Mucosa of stomach (tissue), 1 donor: ENCODE measurements around the gene LRRC55.

Experiments used
- H3K27me3 ChIP-seq: one replicate; pipeline ENCODE4 v1.7.0; 2013; ENCODE audit warnings: mild to moderate bottlenecking, low read length; ENCODE audit not compliant: control insufficient read depth, insufficient read depth
- H3K36me3 ChIP-seq: one replicate; pipeline ENCODE4 v1.7.0; 2013; ENCODE audit warnings: low read length; ENCODE audit not compliant: control insufficient read depth, insufficient read depth
- H3K4me1 ChIP-seq: one replicate; pipeline ENCODE4 v1.7.0; 2013; ENCODE audit warnings: mild to moderate bottlenecking, low read length; ENCODE audit not compliant: control insufficient read depth, insufficient read depth
- H3K4me3 ChIP-seq: one replicate; pipeline ENCODE4 v1.7.0; 2013; ENCODE audit warnings: low read length
- H3K9ac ChIP-seq: one replicate; pipeline ENCODE4 v1.7.0; 2013; ENCODE audit warnings: mild to moderate bottlenecking, low read length, moderate library complexity
- H3K9me3 ChIP-seq: one replicate; pipeline ENCODE4 v1.7.0; 2013; ENCODE audit warnings: mild to moderate bottlenecking, low read length, moderate library complexity; ENCODE audit not compliant: control insufficient read depth
- donor health status: Pancreatic carcinoma.

The LRRC55 gene

GRCh38 chr11:57181678-57182305 lies at the start of gene LRRC55:
Gene LRRC55 (plus strand): TSS chr11:57181953. CDS start chr11:57182023, 70 bp downstream.
- no peaks in the 10 kb centered on the region for H3K9me3 ChIP-seq
- H3K36me3 ChIP-seq, result no peaks in the 10 kb centered on the region
- H3K4me3 ChIP-seq, result no peak within 1 kb of the TSS
- peaks cover 16% of the 10 kb centered on the region for H3K4me1 ChIP-seq
- no peak within 1 kb of the TSS for H3K9ac ChIP-seq
- H3K27me3 ChIP-seq, result peaks cover 13% of the 10 kb centered on the region

- Histone ChIP-seq H3K36me3 (no peaks in the 10 kb centered on the region), H3K4me1 (no peaks in the 10 kb centered on the region), H3K27me3 (no peaks in the 10 kb centered on the region), H3K9me3 (no peaks in the 10 kb centered on the region), H3K4me3 (no peak overlapping the region), H3K9ac (no peak overlapping the region)
Observed at GRCh38 chr11:57133366-57134038, 48.3 kb upstream of the LRRC55 start.

GRCh38 chr11:57134284-57134683 lies 47.5 kb upstream of the LRRC55 start:
- Histone ChIP-seq H3K9me3 (no peaks in the 10 kb centered on the region), H3K9ac (no peak overlapping the region), H3K4me1 (no peaks in the 10 kb centered on the region), H3K4me3 (no peak overlapping the region), H3K27me3 (no peaks in the 10 kb centered on the region), H3K36me3 (no peaks in the 10 kb centered on the region)

DNA sequence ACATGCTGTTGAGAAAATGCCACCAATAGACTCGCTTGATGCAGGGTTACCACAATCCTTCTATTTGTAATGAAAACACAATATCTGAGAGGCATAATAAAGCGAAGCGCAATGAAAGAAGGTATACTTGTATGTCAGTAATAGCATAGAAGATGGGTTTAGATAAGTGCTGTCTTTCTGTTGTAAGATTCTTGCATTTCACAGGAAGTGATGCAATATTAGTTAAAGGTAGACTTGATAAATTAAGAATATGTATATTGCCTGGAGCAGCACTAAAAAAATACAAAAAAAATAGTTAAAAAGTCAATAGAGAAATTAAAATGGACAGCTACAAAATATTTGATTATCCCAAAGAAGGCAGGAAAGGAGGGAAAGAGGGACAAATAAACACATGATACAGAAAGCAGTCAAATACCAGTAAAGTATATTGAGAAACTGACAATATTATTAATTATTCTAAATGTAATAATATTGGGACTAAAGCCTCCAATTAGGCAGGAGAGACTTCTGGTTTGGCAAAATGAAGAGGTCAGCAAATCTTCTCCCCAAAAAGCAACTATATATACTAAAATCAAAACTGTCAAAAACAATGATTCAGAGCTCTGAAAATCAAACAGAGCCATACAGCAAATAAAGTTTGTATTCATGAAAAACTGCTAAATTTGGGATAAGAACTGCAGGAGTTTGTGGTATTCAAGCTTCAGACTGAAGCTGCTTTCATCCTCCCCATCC lies 46.6 kb upstream of the LRRC55 start:
- no peaks in the 10 kb centered on the region for H3K27me3 ChIP-seq
- no peak overlapping the region for H3K4me3 ChIP-seq
- no peak overlapping the region for H3K9ac ChIP-seq
- no peaks in the 10 kb centered on the region for H3K36me3 ChIP-seq
- H3K4me1 ChIP-seq, result no peaks in the 10 kb centered on the region
- no peaks in the 10 kb centered on the region for H3K9me3 ChIP-seq

- peaks cover 6% of the 10 kb centered on the region for H3K4me1 ChIP-seq
- no peaks in the 10 kb centered on the region for H3K27me3 ChIP-seq
- no peaks in the 10 kb centered on the region for H3K9me3 ChIP-seq
- no peak overlapping the region for H3K4me3 ChIP-seq
- H3K9ac ChIP-seq, result no peak overlapping the region
- H3K36me3 ChIP-seq, result no peaks in the 10 kb centered on the region
Observed at GRCh38 chr11:57140568-57140967, 41.2 kb upstream of the LRRC55 start.

GRCh38 chr11:57143459-57143858 lies 38.3 kb upstream of the LRRC55 start:
- H3K9ac ChIP-seq, result no peak overlapping the region
- no peaks in the 10 kb centered on the region for H3K9me3 ChIP-seq
- no peaks in the 10 kb centered on the region for H3K27me3 ChIP-seq
- no peak overlapping the region for H3K4me3 ChIP-seq
- H3K36me3 ChIP-seq, result no peaks in the 10 kb centered on the region
- peaks cover 6% of the 10 kb centered on the region for H3K4me1 ChIP-seq

DNA sequence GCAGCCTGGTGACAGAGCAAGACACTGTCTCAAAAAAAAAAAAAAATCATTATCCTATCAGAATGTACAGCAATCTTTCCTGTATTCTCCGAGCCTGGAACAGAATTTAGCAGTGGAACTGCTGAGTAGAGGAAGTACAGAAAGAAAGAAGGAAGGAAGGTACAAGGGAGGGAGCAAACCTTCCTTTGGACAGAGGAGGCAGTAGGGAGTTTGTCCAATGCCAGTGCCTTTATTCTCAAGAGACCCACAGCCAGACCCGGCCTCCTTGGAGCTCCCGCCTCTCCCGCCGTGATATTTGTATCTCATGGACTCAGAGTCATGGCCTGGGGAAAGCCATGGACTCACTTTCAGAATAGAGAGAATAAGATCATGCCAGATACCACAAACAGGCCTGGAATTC lies 37.7 kb upstream of the LRRC55 start:
- Histone ChIP-seq H3K27me3 (no peaks in the 10 kb centered on the region), H3K4me3 (no peak overlapping the region), H3K36me3 (no peaks in the 10 kb centered on the region), H3K9ac (no peak overlapping the region), H3K4me1 (peaks cover 6% of the 10 kb centered on the region), H3K9me3 (no peaks in the 10 kb centered on the region)

DNA sequence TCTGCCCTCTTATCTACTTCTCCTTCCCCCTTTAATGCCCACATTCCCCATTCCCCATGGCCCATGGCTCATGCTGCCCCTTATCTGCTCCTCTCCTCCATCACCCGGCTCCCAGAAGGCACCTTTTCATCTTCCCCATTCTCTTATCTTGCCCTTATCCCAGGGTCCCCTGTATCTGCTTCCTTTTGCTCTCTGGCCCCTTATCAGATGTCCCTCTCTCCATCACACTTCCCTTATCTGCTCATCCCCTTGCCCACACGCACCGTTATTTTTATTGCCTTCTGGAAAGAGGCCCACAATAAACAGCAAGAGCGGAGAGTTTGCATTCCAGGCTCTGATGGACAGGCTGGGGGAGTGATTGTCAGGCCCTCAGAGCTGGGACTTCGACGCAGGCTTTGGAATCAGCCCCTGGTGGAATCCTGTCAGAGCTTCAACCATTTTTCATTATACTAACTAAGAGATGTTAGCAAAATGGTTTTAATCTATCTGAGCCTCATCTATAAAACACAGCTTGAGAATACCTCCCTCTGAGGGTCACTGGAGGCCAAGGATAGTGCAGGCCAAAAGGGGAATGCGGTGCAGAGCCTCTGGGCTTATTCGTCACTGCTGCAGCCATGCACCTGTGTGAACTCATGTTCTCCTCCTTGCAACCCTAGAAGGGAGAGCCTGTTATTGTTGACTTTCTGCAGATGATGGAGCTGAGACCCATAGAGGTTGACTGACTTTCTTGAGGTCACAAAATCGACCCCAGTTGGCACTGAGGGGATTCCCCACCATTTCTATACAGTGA lies 37.0 kb upstream of the LRRC55 start:
- no peak overlapping the region for H3K9ac ChIP-seq
- H3K36me3 ChIP-seq, result no peaks in the 10 kb centered on the region
- no peaks in the 10 kb centered on the region for H3K27me3 ChIP-seq
- peaks cover 6% of the 10 kb centered on the region for H3K4me1 ChIP-seq
- H3K4me3 ChIP-seq, result no peak overlapping the region
- no peaks in the 10 kb centered on the region for H3K9me3 ChIP-seq

DNA sequence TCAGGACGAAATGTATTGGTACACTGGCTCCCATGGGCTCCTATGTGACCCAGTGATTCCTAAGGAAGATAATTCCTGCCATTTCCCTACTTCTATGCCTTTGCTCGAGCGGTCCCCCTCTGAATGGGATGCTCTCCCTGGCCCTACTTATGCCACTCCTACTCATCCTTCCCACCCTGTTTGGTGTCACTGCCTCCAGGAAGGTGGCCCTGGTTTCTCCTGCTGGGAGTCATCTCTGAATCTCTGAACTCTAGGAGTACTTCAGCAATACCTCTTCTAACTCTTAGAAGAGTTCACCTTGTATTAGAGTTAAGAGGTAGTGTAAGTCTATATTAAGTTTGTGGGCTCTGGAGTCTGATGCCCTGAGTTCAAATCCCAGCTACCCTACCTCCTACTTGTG lies 35.5 kb upstream of the LRRC55 start:
- no peaks in the 10 kb centered on the region for H3K36me3 ChIP-seq
- no peak overlapping the region for H3K4me3 ChIP-seq
- H3K9me3 ChIP-seq, result no peaks in the 10 kb centered on the region
- H3K4me1 ChIP-seq, result peaks cover 9% of the 10 kb centered on the region
- no peak overlapping the region for H3K9ac ChIP-seq
- no peaks in the 10 kb centered on the region for H3K27me3 ChIP-seq

DNA sequence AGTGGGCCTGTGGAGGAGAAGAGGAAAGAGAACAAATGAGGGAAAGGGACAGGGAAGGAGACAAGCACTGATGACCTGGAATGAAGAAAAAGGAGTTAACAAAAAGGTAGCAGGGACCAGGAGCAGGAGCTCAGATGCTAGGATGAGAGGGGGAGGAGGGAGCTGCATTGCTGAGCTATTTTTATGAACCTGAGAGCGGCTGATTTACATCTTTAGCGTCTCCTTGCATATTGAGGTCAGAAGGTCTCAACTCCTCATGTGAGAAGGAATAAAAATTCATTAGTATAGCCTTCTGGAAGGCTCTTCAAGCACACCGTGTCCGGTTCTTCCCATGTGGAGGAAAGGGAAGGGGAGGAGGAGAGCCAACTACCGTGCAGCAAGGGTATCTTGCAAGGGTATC lies 33.1 kb upstream of the LRRC55 start:
- H3K27me3 ChIP-seq, result no peaks in the 10 kb centered on the region
- no peak overlapping the region for H3K4me3 ChIP-seq
- no peak overlapping the region for H3K9ac ChIP-seq
- H3K9me3 ChIP-seq, result no peaks in the 10 kb centered on the region
- no peaks in the 10 kb centered on the region for H3K36me3 ChIP-seq
- peaks cover 5% of the 10 kb centered on the region for H3K4me1 ChIP-seq

- Histone ChIP-seq H3K4me3 (no peak overlapping the region), H3K27me3 (no peaks in the 10 kb centered on the region), H3K36me3 (no peaks in the 10 kb centered on the region), H3K9ac (no peak overlapping the region), H3K9me3 (no peaks in the 10 kb centered on the region), H3K4me1 (peaks cover 12% of the 10 kb centered on the region)
Observed at GRCh38 chr11:57150454-57150917, 31.3 kb upstream of the LRRC55 start.
